Stimulated activated CD4-positive, alpha-beta T cell treated with anti-CD3 and anti-CD28 coated beads, TNF-alpha, amount 100 ng/mL, for 24 hours (primary cell): ENCODE data around the gene RGS3.
"Not testable (repeated sequence)": the region's sequence is repeated elsewhere in the genome, so short reads cannot be mapped to it uniquely, and the experiment has no call there.

Experiments used
- DNase-seq, 3 experiments: peaks; one replicate each; pipeline ENCODE4 v3.0.0-alpha.2; 2020; ENCODE audit warnings: low read depth in 3 of 3

Gene RGS3

DNA sequence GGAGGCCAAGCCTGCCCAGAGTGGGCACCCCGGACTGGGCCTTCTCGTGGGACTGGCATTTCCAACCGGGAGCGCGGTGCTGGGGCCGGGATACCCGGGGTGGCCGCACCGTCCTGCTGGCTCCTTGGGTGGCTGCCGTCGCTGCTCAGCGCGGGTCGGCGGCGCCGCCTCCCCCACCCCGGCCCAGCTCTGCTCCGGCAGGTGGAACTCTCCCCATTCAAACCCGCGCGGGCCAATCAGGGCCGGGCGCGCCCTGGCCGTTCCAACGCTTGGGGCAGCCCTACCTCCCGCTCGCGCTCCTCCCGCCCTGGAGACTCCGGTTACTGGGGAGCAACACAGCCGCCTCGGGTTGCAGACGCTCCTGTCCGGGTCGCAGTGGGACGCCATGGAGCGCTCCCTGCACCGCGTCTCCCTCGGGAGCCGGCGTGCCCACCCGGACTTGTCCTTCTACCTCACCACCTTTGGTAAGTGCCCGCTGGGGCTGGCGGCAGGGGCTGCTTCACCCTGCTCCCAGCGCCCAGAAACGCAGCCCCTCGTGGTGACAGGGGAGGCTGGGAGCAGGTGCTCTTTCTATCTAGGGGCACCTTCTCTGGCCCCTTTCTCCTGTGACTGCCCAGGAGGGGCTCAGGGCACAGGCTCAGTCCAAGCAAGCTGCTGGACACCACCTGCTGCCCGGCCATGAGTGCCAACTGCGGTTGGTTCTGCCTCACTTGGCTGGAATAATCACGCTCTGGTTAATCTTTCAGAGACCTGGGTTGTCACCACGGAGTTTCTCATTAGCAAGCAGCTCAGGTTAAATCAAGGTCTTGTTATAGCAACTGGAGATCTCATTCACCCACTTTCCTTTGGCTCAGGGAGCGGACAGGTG is at the start of gene RGS3:
TSS of gene RGS3 (plus strand) at position 310 of the 868 bp plus-strand sequence. CDS start at position 386, 76 bp downstream.
- no peak for DNase-seq

DNA sequence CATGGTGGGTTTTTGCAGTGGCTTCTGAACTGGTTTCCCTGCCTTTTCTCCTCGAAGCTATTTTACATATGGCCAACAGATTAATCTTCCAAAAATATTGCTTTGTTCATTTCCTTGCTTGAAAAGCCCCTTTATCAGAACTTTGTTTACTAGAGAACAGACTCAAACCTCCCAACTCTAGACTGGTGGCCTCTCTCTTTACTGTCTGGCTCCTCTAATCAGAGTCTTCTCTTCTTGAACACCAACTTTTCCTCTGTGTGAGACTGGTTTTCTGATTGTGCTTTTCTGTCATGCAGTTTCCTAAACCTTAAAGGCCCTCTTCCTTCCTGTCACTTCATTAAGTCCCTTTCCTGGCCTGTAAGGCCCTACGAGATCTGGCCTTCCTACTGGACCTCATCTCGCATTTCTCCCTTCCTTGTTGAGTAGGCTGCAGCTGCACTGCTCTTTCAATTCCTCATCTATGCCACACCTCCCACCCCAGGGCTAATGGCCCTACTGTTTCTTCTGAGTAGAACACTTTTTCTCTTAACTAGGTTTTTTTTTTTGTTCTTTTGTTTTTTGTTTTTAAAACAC is 47.3 kb upstream of the RGS3 start:
- DNase-seq = no peak

DNA sequence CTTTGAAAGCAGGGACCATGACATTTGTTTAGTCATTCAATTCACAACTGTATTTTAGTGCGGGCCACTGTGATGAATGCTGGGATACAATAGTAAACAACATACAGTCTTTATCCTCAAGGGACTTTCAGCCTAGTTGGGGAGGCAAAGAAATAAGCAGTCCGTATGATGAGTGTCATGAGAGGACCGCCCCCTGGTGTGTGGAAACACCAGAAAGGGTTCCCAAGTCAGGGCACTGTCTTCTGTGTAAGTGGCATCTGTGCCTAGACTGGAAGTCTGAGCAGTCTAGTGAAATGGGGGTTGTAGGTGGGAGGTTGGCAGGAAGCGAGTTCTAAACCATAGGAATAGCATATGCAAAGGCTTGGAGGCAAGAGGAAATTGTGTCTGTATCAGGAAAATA is 46.2 kb upstream of the RGS3 start:
- no peak for DNase-seq

DNA sequence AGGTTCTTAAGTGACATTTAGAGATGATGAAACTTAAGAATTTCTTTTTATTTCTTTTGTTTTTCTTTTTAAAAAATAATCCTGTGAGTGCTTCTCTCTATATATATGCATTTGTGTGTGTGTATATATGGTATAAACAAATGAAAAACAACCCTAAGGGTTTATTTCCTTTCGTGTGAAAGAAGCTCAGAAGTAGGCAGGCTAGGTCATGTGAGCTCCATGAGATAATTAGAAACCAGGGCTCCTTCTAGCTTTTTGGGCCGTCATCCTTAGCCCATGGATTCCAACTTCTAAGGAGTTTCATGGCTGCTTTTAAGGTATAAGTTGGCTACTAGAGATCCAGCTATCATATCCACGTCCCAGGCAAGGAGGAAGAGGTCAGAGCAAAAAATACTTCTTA is 41.8 kb upstream of the RGS3 start:
- no peak for DNase-seq

DNA sequence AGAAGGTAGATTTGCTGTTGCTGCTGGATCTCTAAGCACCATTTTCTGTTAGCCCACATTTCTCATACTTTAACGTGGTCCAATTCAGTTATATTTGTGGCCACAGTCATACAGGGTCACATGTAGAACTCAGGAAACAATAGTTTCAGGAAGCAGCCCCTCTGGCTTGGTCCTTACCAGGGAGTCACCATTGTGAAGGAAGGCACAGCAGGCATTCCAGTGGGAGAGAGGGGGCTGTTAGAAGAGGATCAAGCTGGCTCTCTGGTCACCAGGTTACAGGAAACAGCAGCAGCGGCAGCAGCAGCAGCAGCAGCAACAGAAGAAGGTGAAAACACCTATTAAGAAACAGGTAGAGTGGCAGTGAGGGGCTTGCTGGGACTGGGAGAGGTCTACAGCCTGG is 38.5 kb upstream of the RGS3 start:
- DNase-seq = no peak

DNA sequence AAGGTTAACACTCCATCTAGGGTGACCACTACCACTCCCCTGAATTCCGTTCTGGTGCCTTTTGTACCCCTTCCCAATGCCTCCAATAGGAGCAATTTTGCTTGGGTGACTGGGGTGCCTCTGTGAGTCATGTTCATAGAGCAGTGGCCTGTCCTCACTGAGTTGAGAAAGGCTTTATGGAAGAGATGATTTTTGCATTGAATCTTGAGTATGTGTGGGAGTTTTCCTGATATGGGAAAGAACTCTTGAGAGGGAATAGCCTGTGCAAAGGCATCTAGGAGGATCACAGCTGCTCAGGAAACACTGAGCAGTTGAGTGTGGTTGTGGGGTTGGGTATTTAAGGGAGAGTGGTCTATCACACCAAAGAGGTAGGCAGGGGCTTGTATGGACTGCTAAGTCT is 36.8 kb upstream of the RGS3 start:
- DNase-seq = no peak

DNA sequence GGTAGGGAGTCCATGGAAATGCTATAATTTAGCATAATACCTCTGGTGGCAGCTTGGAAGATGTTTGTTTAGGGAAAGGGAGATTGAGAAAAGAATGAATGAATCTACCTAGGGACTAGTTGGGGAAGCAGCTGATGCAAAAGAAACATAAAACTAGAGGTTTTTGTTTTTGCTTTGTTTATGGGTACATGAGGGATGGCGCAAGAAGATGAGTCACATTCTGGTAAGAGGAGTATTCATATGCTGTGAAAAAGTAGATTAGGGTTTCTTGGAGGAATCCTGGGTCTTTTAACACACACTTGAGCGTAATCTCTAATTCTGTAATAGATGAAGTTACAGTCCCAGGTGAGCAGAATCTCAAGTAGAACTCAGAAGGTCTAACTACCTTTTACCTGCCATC is 35.9 kb upstream of the RGS3 start:
- DNase-seq = no peak

DNA sequence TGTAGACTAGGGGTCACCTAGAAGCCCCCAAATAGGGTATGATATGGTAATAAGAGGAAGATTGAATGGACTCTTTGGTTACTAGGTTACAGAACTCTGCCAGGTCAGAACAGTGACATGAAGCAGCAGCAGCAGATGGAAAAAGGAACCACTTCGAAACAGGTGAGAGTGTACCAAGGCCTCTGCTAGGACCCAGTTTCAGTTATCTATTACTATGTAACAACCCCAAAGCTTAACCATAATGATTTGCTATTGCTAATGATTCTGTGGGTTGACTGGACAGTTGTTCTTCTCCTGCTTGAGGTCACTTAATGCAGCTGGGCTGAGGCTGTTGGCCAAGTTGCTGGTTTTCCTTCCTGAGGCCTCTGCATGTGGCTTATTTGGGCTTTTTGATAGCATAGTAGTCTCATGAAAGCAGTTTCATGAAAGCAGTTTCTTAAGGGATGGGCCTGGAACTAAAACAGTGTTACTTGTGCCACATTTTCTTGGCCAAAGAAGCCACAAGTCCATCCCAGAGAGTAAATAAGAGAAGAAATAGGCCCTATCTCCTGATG is 35.4 kb upstream of the RGS3 start:
- no peak for DNase-seq

DNA sequence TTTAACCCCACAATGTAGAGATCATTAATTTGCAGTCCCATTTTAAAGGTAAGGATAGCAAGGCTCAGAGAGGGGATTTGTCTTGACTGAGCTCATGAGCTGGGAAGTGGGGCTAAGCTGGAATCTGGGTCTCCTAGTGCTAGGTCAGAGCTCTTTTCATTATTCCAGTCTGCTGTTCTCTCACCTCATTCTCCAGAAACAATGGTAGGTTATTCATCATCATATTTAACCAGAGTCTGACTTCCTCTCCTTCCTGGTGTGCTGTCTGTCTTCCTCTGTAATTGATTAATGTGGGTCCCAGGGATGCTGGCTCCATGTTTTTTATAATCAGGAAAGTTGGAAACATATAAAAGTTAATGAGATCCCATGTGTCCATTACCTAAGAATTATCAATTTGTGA is 32.3 kb upstream of the RGS3 start:
- DNase-seq = no peak

DNA sequence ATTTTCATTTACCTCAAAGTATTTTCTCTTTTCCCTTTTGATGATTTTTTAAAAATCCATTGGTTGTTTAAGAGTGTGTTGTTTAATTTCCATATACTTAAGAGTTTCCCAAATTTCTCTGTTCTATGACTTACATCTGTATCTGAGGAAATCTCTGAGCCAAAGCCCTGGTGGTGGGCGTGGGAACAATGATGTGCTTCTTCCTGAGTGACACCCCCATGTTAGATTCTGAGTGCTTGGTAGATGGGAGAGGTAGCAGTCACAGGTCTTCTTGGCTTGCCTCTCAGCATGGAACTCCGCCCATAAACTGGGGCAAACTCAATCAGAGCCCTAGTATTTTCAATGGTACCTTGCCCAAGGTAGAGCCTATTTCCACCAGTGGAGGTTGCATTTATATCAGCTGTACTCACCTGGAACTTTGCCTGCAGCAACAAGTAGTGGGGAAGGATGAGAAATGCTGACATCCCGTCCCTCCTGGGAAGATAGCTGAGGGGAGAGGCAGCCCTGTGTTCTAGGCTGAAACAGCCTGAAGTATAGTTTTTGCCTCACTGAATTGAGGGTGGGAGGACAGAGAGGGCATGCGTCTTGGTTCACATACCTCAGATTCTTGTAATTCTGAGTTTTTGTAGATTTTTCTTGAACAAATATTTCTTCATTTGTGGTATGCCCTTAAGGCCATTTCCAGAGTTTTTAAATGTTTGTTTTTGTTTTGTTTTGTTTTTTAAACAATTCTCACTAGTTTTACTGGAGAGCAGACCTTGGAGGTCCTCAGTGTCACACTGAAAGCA is 26.6 kb upstream of the RGS3 start:
- DNase-seq = no peak

DNA sequence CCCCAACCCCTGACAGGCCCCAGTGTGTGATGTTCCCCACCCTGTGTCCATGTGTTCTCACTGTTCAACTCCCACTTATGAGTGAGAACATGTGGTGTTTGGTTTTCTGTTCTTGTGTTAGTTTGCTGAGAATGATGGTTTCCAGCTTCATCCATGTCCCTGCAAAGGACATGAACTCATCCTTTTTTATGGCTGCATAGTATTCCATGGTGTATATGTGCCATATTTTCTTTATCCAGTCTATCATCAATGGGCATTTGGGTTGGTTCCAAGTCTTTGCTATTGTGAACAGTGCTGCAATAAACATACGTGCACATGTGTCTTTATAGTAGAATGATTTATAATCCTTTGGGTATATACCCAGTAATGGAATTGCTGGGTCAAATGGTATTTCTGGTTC is 25.8 kb upstream of the RGS3 start:
- not testable (repeated sequence) for DNase-seq

DNA sequence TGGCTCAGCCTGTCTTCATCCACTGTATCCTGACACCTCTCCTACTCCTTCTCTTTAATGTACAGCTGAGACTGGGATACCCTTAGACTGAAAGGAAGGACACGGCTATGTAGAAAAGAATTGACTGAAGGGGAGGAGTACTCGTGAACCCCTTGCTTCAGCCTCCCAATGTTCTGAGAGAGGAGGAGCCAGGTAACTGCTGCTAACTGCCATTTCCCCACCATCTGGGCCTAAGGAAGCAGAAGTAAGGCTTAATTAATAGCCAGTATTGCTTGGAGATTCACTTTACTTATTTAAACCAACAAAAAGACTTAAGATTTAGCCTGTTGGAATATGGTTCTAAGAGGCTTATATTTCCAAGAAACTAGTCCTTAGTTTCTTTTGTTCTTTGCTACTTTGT is 18.8 kb upstream of the RGS3 start:
- DNase-seq = no peak

DNA sequence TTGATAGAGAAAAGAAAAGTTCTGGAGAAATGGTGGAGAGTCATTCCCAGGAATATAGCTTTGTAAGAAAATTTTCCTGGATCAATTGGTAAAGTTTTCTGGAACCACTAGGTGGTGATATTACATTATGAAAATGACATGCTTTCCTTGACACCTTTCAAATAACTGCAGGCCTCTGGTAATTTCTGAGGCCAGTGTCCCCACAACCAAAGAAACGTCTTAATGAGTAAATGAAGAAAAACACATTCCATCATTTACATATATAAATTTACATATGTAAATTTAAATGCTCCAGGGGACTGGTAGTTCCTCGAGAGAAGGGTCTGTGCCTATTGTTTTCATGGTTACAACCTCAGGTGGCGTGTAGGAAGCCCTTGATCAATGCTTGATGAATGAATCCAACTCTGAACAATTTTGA is 17.2 kb upstream of the RGS3 start:
- no peak for DNase-seq

DNA sequence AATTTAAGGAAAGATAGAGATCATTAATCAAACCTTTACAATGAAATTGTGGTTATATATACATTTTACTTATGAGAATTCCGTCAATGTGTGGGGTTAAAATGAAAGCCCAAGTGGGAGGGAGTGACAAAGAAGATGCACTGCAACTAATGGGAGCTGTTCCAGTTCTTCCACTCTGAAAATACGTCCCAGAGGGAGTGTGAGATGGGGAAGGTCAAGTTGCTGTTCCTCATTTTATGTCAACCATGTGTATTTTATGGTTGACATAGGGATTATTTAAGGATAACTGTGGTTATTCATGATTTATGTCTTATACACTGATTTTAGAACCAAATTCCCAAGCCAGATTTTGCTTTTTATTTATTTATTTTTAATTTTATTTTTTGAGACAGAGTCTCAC is 14.2 kb upstream of the RGS3 start:
- DNase-seq = no peak

DNA sequence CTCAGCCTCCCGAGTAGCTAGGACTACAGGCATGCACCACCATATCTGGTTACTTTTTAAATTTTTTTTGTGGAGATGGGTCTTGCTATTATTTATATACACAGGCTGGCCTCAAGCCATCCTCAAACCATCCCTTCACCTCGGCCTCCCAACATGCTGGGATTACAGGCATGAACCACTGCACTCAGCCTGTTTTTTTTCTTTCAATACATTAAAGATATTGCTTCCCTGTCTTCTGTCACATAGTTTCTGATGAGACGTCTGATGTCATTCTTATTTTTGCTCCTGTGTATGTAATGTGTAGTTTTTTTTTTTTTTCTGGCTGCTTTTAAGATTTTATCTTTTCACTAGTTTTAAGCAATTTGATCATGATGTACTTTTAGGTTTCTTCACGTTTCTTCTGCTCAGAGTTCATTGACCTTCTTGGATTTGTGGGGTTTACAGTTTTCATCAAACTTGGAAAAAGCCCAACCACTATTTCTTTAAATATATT is 11.4 kb upstream of the RGS3 start:
- no peak for DNase-seq

DNA sequence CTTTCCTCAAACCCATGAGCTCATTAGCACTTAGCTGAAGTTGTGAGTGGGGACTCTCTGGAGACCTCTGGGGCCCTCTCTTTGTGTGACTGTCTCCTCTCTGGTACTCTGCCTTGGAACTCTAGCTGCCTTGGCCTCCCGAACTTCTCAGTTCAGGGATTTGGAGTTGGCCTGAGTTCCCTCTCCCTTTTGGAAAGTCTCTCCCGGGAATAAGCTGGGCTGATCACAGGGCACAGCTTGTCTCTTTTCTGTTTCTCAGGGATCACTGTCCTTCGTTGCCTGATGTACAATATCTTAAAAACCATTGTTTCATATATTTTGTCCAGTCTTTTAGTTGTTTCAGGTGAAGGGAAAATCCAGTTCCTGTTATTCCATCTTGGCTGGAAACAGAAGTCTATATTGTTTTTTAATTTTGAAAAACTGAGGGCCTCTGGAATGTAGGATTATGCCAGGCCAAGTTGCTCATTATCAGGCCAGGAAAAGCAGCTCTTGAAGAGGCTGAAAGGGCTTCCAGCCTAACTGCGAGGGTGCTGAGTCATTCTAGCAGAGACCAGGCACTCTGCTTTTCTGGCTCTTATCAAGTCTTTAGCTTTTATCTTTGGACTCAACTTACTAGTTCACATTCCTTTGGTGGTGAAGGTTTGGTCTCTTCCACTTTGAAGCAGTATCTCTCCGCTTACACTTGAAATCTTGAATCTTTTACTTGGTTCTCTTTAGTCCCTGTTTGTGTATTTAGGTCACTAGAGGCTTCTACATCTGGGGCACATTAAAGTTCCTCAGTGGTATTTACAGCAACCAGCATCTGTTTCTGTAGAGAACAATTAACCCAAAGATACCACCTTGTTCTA is 8.4 kb upstream of the RGS3 start:
- DNase-seq = peak in 1 of 3 experiments; percentile 9

DNA sequence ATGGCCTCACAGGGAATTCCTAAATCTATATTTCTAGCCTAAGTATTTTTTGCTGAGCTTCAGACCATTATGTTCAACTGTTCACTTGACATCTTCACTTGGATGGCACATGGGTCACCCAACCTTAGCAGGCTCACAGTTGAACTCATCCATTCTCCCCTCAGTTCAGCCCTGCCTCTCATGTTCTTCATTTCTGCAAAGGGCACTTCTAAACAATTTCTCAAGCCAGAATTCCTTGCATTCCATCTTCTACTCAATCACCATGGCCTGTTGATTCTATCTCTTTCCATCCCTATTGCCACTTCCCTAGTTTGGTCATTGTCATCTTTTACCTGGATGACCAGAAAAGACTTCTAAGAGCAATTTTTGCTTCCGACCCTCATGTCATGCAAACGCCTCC is 7.3 kb upstream of the RGS3 start:
- DNase-seq = no peak

DNA sequence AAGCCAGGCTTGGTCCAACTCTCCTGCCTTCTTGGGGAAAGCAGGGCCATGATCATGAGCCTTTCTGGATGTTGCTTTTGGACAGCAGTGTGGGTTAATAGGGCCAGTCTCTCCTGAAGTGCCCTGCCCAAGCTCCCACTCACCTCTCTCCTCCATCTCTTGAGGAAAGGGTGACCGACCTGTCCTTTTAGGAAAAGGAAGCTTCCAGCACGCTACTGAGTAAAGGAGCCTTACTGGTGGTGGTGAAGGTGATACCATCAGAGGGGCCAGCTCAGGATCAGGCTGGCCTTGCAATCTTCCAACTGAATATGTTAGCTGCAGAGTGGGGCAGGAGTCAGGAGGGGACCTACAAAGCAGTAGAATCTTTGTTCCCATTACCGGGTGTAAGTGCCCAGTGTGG is 2.2 kb upstream of the RGS3 start:
- DNase-seq = no peak

DNA sequence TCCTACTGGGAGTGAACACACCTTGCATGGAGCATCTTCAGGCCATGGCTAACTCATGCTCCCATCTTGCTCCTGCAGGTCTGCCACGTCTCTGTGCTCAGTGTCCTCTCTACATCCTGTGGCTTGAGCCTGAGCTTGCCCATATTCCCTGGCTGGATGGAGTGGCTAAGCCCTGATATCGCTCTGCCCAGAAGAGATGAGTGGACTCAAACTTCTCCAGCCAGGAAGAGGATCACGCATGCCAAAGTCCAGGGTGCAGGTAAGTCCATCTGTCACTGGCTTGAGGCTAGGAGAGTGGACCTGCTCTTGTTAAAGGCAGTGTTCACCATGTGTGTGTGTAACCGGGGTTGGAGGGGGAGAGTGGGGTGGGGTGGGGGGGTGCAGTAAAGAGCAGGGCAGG is 1.6 kb upstream of the RGS3 start:
- DNase-seq = no peak

DNA sequence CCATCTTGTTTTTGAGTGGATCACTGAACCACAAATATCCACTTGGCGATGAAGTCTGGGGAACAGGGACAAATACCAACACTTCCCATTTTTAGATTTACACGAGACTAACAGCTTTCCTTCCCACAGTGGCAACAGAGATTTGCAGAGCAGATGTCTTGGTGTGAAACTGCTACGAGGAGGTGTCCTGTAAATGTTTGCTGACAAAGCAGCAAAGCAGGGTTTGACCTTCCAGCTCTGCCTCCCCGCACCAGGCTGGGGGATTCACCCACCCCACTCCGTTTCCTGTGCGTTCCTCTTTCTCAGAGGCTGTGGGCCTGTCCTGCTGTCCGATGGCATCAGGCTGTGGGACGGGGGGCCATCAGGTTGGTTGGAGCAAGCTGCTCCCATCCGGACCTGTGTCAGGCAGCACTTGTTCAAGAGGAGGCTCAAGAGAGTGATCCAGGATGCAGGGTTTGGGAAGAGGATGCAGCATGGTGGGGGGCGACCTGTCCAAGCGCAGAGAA is 693 bp upstream of the RGS3 start:
- DNase-seq = no peak

DNA sequence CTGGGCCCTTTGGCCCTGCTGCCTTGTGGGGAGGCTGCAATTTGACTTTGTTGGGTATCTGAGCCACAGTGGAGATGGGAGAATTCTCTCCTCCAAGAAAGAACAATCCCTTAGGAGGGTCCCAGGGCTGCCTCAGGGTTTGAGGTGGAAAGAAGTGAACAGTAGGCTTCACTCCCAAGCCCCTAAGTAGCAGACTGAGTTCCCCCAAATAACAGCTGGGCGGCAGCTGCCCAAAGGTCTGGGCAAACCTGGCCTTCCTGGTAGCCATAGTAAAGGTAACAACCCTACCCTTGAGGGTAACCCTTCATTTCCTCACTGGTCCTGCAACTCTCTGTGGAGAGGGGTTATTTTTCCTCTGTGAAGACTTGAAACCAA is 746 bp downstream of the RGS3 start:
- DNase-seq = no peak
